GM20000 (cell line): ENCODE measurements around the gene SHOX.
"Not testable (repeated sequence)": the region's sequence is repeated elsewhere in the genome, so short reads cannot be mapped to it uniquely, and the experiment has no call there.

Experiments
- DNase-seq: peaks from one replicate; pipeline ENCODE4 v3.0.0; 2012; ENCODE audit warnings: low spot score
- CTCF ChIP-seq: IDR thresholded peaks from 2 replicates; pipeline ENCODE4 v1.5.1; 2012; ENCODE audit warnings: mild to moderate bottlenecking, control low read depth; ENCODE audit errors: extremely low read depth, missing control alignments

The SHOX gene

GRCh38 chrX:618761-619450, 11.7 kb upstream of the SHOX start:
- no peak for TF ChIP-seq CTCF
- DNase-seq: peak; percentile 18

GRCh38 chrX:619451-619811, 11.2 kb upstream of the SHOX start:
- TF ChIP-seq CTCF: no peak
- DNase-seq: no peak

- TF ChIP-seq CTCF: no peak
- peak; percentile 21 for DNase-seq
These were observed 10.6 kb upstream of the SHOX start for GRCh38 chrX:619812-620531.

- no peak for TF ChIP-seq CTCF
- DNase-seq: no peak
These were observed 8.7 kb upstream of the SHOX start for GRCh38 chrX:621705-622503.

GRCh38 chrX:622802-623201, 7.8 kb upstream of the SHOX start:
- DNase-seq: not testable (repeated sequence)

GRCh38 chrX:623268-623598, 7.4 kb upstream of the SHOX start:
- DNase-seq: no peak
- no peak for TF ChIP-seq CTCF

- DNase-seq: peak; percentile 36
- TF ChIP-seq CTCF: no peak
These were observed 6.8 kb upstream of the SHOX start for GRCh38 chrX:623599-624315.
